GM12873 (cell line): Measurements from ENCODE around the gene SAE1.

Experiments used
- TF ChIP-seq, protein P1 (sequence below): IDR thresholded peaks from 2 replicates; pipeline ENCODE4 v1.5.1; 2012; ENCODE audit warnings: low read depth, mild to moderate bottlenecking, moderate library complexity, low read length, control low read depth; ENCODE audit not compliant: insufficient read depth; ENCODE audit errors: missing control alignments

SAE1 gene

DNA sequence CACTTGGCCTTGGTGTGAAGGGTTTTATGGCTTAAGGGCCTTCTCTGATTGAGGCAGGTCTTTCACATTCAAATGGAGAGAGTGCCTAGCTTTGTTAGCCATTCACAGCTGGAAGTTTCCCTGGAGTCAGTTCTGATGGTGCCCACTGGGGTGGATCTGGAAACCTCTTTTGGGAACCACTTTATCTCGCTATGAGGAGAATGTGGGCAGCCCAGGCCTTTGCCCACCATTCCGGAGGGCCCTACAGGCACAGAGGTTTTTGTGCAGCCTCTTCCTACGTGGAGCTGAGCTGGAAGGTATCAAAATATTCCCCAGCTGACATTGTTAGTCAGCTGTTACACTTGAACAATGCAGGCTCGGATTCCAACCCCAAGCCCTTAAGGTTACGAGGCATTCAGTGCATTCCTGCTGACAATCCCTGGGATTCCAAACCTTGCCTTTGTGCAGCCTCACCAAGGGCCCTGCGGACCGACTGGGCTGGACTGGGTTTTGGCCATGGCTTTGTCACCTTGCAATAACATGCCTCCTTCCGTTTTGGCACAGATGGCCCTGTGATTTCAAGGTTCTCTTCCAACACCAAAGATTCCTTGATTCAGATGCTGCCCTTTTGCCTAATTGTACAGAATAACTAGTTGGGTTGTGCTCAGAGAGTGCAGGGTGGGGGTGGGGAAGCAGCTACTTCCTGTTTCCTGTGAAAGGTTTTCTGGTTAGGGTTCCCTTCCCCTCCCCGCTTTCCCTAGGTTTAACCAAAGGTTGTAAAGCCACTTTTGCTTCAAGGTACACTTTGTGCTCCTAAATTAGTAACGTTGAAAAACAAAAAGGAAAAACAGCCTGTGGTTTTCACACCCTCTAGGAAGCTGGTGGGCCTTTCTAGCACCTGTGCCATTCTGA, 27.0 kb downstream of the SAE1 start:
- TF ChIP-seq, protein P1, sequence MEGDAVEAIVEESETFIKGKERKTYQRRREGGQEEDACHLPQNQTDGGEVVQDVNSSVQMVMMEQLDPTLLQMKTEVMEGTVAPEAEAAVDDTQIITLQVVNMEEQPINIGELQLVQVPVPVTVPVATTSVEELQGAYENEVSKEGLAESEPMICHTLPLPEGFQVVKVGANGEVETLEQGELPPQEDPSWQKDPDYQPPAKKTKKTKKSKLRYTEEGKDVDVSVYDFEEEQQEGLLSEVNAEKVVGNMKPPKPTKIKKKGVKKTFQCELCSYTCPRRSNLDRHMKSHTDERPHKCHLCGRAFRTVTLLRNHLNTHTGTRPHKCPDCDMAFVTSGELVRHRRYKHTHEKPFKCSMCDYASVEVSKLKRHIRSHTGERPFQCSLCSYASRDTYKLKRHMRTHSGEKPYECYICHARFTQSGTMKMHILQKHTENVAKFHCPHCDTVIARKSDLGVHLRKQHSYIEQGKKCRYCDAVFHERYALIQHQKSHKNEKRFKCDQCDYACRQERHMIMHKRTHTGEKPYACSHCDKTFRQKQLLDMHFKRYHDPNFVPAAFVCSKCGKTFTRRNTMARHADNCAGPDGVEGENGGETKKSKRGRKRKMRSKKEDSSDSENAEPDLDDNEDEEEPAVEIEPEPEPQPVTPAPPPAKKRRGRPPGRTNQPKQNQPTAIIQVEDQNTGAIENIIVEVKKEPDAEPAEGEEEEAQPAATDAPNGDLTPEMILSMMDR = no peak

DNA sequence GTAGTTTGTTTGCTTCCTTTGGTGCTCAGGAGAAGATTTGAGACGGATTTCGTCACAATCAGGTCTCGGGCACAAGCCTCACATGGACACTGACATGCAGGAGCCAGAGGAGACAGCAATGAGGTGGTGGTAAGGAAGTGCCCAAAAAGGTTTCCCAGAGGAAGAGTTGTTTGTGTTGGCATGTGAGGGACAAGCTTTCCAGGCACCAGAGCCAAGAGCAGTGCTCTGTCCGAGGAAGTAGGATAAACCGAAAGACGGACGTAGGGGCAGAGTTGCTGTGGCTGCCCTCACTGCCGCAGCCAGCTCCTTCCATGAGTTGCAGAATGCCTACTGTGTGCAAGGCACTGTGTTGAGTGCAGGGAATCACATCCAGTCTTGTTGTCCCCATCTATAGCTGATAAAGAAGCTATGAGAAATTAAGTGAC, 27.7 kb downstream of the SAE1 start:
- TF ChIP-seq, protein P1 = no peak

- TF ChIP-seq, protein P1 = no peak
Observed at GRCh38 chr19:47158879-47159503, 28.4 kb downstream of the SAE1 start.

DNA sequence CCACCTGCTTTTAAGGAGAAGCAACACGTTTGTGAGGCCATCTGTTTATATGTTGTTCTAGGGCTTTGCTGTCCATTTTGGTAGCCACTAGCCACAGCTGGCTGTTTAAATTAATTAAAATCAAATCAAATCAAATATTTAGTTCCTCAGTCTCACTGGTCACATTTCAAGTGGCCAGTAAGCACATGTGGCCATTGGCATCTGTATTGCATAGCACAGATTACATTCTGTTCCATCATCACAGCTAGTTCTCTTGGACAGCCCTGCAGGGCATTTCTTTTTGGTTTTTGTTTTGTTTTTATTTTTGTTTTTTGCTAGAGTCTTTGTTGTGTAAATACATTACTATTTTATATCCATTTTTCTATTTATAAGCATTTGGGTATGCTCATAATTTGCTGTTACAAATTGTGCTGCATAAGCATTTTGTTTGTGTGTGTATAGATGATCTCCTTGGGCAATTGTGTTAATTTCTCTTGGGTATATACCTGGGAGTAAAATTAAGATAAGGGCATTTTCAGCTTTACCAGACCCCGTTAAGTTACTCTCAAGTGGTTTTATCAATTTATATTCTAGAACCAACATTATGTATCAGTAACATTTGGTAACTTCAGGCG, 31.3 kb downstream of the SAE1 start:
- TF ChIP-seq, protein P1 = no peak

- TF ChIP-seq, protein P1 = no peak
Observed at GRCh38 chr19:47168065-47168464, 37.4 kb downstream of the SAE1 start.

DNA sequence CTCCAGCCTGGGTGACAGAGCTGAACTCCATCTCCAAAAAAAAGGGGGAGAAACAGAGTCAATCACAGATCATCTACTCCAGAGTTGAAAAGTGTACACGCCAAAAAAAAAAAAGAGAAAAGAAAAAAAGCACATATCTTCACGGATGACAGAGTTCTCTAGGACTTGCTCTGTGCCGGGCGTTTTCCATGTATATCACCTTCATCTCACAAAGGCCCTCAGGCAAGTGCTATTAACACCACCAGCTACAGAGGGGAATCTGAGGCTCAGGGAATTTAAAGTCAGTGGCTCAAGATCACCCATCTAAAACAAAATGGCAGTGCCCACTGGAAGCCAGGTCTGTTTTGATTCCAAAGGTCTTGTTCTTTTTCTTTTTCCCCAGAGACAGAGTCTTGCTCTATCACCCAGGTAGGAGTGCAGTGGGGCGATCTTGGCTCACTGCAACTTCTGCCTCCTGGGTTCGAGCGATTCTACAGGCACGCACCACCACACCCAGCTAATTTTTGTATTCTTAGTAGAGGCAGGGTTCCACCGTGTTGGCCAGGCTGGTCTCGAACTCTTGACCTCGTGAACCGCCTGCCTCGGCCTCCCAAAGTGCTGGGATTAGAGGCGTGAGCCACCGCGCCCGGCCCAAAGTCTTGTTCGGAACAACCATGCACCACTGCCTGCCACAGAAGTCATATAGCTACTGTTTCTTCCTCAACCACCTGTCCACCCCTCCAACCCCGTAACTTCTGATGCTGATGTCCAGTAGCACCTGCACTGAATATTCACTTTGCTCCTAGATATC, 42.2 kb downstream of the SAE1 start:
- TF ChIP-seq, protein P1 = no peak
